GM12878 (cell line): ENCODE measurements around the gene TTC33. TPM values are rescaled to one million over a fixed set of nuclear protein-coding genes. Genes with fewer than 3 reads are reported as not detected.

Experiments
- ATAC-seq: fragments of 200-7000 bp; cut with Tn5 transposase; 3 replicates; pipeline ENCODE4 v1.9.1; 2020; ENCODE audit warnings: mild to moderate bottlenecking, moderate library complexity
- BruUV-seq: library from RNA; stranded (reverse); fragments of 400-500 nt; replicated peaks from 2 replicates; lab custom pipeline; 2021; lab: Mats Ljungman, UMichigan
- CTCF ChIA-PET: fragments of 300-600 bp; sonication (Branson Sonifier 250); formaldehyde crosslinking; extraction: SDS; loops from one replicate; lab custom pipeline; 2021; ENCODE audit warnings: inconsistent platforms; lab: Yijun Ruan, JAX
- POLR2A ChIA-PET: fragments of 350-600 bp; formaldehyde crosslinking; extraction: SDS; loops from one replicate; lab custom pipeline; 2021; ENCODE audit warnings: inconsistent platforms; lab: Charles Lee
- RAD21 ChIA-PET: fragments of 300-600 bp; sonication (Branson Sonifier 250); formaldehyde crosslinking; loops from one replicate; lab custom pipeline; 2023; ENCODE audit warnings: antibody characterized with exemption; ENCODE audit not compliant: unreplicated experiment; lab: Charles Lee
- SMC1A ChIA-PET: fragments of 300-600 bp; sonication (Branson Sonifier 250); formaldehyde crosslinking; loops from one replicate; lab custom pipeline; 2023; ENCODE audit not compliant: unreplicated experiment, uncharacterized antibody; lab: Charles Lee
- DNase-seq: peaks from one replicate; pipeline ENCODE4 v3.0.0-alpha.2; 2011; ENCODE audit warnings: low read depth, low spot score
- FAIRE-seq: peaks from 3 replicates; lab custom pipeline; 2011; peaks lifted over from hg19 to GRCh38; lab: Jason Lieb, UNC
- H2AFZ ChIP-seq: 2 replicates; pipeline ENCODE4 v1.6.0; 2011; ENCODE audit warnings: low read depth, low read length, control low read depth; ENCODE audit not compliant: control insufficient read depth
- H3K27ac ChIP-seq: 2 replicates; pipeline ENCODE4 v1.5.1; 2011; ENCODE audit warnings: control low read depth; ENCODE audit not compliant: control insufficient read depth, insufficient read depth
- H3K27me3 ChIP-seq, 2 experiments: replicated peaks in 1 of 2; 2 replicates each; pipeline versions ENCODE4 v1.6.0 to v1.6.1; 2011; ENCODE audit warnings: low read length in 1 of 2; ENCODE audit not compliant: control insufficient read depth in 2 of 2, insufficient read depth in 2 of 2
- H3K36me3 ChIP-seq, 2 experiments: 2 replicates each; pipeline ENCODE4 v1.5.1; 2011; ENCODE audit warnings: low read length in 1 of 2; ENCODE audit not compliant: control insufficient read depth in 2 of 2, insufficient read depth in 2 of 2
- H3K4me1 ChIP-seq: 2 replicates; pipeline ENCODE4 v1.6.1; 2011; ENCODE audit warnings: mild to moderate bottlenecking, low read length, moderate library complexity, mixed read lengths; ENCODE audit not compliant: control insufficient read depth, insufficient read depth
- H3K4me2 ChIP-seq: 2 replicates; pipeline ENCODE4 v1.6.0; 2011; ENCODE audit warnings: control low read depth; ENCODE audit not compliant: control insufficient read depth, insufficient read depth
- H3K4me3 ChIP-seq: fragments of 200-600 bp; sonication (generic); 2 replicates; pipeline ENCODE4 v1.5.1; 2016
- H3K79me2 ChIP-seq: 2 replicates; pipeline ENCODE4 v1.6.0; 2011; ENCODE audit warnings: low read length; ENCODE audit not compliant: control insufficient read depth, insufficient read depth
- H3K9ac ChIP-seq: 2 replicates; pipeline ENCODE4 v1.8.0; 2011; ENCODE audit warnings: low read length, control low read depth, mixed read lengths; ENCODE audit not compliant: control insufficient read depth, insufficient read depth
- H3K9me3 ChIP-seq: replicated peaks from 3 replicates; pipeline ENCODE4 v1.5.1; 2011; ENCODE audit warnings: mild to moderate bottlenecking, low read length; ENCODE audit not compliant: control insufficient read depth, insufficient read depth
- H4K20me1 ChIP-seq: 2 replicates; pipeline ENCODE4 v1.6.0; 2011; ENCODE audit not compliant: control insufficient read depth, insufficient read depth
- CREM ChIP-seq: IDR thresholded peaks from 2 replicates; pipeline ENCODE4 v1.6.1; 2014; ENCODE audit warnings: antibody characterized with exemption, low read depth
- HCFC1 ChIP-seq: fragments of 150-350 bp; IDR thresholded peaks from 2 replicates; pipeline ENCODE4 v1.6.1; 2014; ENCODE audit warnings: low read length
- MYB ChIP-seq: fragments of 150-350 bp; IDR thresholded peaks from 2 replicates; pipeline ENCODE4 v1.6.1; 2014; ENCODE audit warnings: mild to moderate bottlenecking, low read depth, low read length, borderline replicate concordance
- NR2C1 ChIP-seq: fragments of 450-650 bp; IDR thresholded peaks from 2 replicates; pipeline ENCODE4 v1.6.1; 2017; ENCODE audit warnings: antibody characterized with exemption, mild to moderate bottlenecking, moderate library complexity
- SMC3 ChIP-seq: IDR thresholded peaks from 2 replicates; pipeline ENCODE4 v1.6.1; 2011; ENCODE audit warnings: low read length, improper control_type of control experiment, borderline replicate concordance
- SREBF1 ChIP-seq: IDR thresholded peaks from 2 replicates; pipeline ENCODE4 v1.6.1; 2012; ENCODE audit warnings: mild to moderate bottlenecking, low read length
- TARDBP ChIP-seq: IDR thresholded peaks from 2 replicates; pipeline ENCODE4 v1.6.1; 2016; ENCODE audit warnings: borderline replicate concordance
- ZNF217 ChIP-seq: fragments of 450-650 bp; IDR thresholded peaks from 2 replicates; pipeline ENCODE4 v1.6.1; 2017; ENCODE audit warnings: antibody characterized with exemption, mild to moderate bottlenecking
- ZNF622 ChIP-seq: fragments of 450-650 bp; IDR thresholded peaks from 2 replicates; pipeline ENCODE4 v1.6.1; 2017; ENCODE audit warnings: mild to moderate bottlenecking, inconsistent platforms
- WGBS: methylation state at CpG from one replicate; pipeline ENCODE4 v1.1.6; 2016; ENCODE audit warnings: low lambda C conversion rate; ENCODE audit not compliant: insufficient replicate concordance, insufficient coverage; ENCODE audit errors: missing lambda C conversion rate; 5-methylcytosine and 5-hydroxymethylcytosine counted together
- in situ Hi-C: fragments of 300-500 bp; cut with MboI; formaldehyde crosslinking; loops from 9 replicates; pipeline ENCODE4 v1.14.3; 2018; ENCODE audit warnings: mixed read lengths
- intact Hi-C: fragments of 100-400 bp; cut with micrococcal nuclease; formaldehyde crosslinking; loops from one replicate; pipeline ENCODE4 v1.14.2; 2022; ENCODE audit not compliant: unreplicated experiment
- polyA plus RNA-seq, 11 experiments: library from polyadenylated mRNA; depleted of rRNA in 4 of 11; unstranded in 6 of 11; stranded (reverse) in 5 of 11; fragments of >200 nt; fragmentation: Nextera tagmentation in 4 of 11; fragmentation: Illumina TruSeq in 1 of 11; extraction: Ambion mirVana in 4 of 11; extraction: Trizol in 1 of 11; gene quantifications; 1 replicate in 1 of 11; 2 replicates in 10 of 11; pipeline versions ENCODE4 v1.2.1 to v1.2.3, GENCODE V29; 2011 to 2016; ENCODE audit warnings: inconsistent platforms in 2 of 11, missing spikeins in 2 of 11, low read depth in 1 of 11
- total RNA-seq, 4 experiments: library from RNA; depleted of rRNA in 3 of 4; stranded (reverse); fragments of >200 nt in 3 of 4; fragmentation: Illumina TruSeq in 1 of 4; extraction: Trizol in 1 of 4; gene quantifications; 2 replicates each; pipeline versions ENCODE4 v1.2.1 to v1.2.3, GENCODE V29; 2013 to 2021
- TF ChIP-seq, protein P1 (sequence below): fragments of 450-650 bp; IDR thresholded peaks from 2 replicates; pipeline ENCODE4 v1.6.1; 2016; ENCODE audit warnings: mild to moderate bottlenecking, moderate library complexity, borderline replicate concordance

The TTC33 gene
- total and polyA plus RNA-seq, 10 of the 15 experiments (the other 5 are each of a cell fraction or from before 2014, with no cell fraction given), result 7.9 to 22.3 (median 14.6) TPM

DNA sequence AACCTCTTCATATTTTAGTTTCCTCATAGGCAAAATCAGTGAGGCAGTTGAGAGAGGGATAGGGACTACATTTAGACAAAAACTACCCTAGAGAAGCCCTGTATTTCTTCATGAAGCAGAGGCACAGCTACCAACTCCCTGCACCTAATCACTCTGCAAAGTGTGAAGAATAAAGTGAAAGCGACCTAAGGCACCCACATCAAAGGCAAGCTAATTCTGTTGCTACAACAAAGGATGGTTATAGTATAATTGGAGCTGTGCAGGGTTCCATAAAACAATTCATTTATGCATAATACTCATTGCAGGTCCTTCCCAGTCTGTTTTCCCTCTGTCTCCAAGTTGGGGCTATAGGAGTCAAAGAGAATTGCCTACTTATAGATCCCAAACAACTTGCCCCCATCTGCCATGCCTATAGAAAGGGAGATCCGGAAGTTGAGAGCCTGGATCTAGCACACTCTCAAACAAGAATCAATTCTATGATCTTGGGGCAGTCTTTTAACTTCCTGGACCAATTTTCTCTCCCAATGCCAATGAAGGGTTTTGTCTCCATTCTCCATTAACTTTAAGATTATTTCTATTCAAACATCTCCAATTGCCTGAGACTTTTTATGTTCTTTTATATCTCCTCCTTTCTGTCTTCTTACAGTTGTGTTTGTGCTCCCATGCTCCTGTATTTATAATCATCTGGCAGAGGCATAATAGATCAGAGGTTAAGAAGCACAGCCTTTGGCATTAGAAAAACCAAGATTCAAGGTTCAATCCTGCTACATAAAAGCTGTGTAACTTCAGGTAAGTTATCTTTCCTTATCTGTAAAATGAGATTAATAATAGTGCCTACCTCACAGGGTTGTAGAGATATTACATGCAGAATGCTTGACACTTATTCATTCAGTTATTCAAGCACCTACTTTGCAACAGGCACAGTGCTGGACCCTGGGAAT, 132.0 kb downstream of the TTC33 start:
- CTCF ChIA-PET, result interaction anchor here (0.6 kb wide), 1 partner anchor 297 kb away, joined by 3 read pairs; no protein-coding TSS in a partner anchor
- intact Hi-C loops, result no loop called here

More for the DNA sequence above, 132.0 kb downstream of the TTC33 start:
- H3K9ac ChIP-seq, result no peak overlapping the region
- in situ Hi-C loops, result no loop called here
- no peak overlapping the region for H3K4me3 ChIP-seq
- H3K27me3 ChIP-seq, result peaks cover 0 to 3% of the 10 kb centered on the region in 2 experiments; a peak in 1 of 4 replicates
- SMC1A ChIA-PET, result no interaction called here
- H3K4me2 ChIP-seq, result no peak overlapping the region
- H3K27ac ChIP-seq, result no peak overlapping the region
- POLR2A ChIA-PET, result no interaction called here
- H4K20me1 ChIP-seq, result no peaks in the 10 kb centered on the region
- no peaks in the 10 kb centered on the region for H3K36me3 ChIP-seq
- 3% methylated on average over 2 of the region's 2 CpGs for WGBS
- TF ChIP-seq NR2C1 (no peak), SMC3 (no peak), ZNF622 (no peak), ZNF217 (no peak), TARDBP (no peak), HCFC1 (no peak), SREBF1 (no peak), CREM (no peak), MYB (no peak)
- TF ChIP-seq, protein P1, sequence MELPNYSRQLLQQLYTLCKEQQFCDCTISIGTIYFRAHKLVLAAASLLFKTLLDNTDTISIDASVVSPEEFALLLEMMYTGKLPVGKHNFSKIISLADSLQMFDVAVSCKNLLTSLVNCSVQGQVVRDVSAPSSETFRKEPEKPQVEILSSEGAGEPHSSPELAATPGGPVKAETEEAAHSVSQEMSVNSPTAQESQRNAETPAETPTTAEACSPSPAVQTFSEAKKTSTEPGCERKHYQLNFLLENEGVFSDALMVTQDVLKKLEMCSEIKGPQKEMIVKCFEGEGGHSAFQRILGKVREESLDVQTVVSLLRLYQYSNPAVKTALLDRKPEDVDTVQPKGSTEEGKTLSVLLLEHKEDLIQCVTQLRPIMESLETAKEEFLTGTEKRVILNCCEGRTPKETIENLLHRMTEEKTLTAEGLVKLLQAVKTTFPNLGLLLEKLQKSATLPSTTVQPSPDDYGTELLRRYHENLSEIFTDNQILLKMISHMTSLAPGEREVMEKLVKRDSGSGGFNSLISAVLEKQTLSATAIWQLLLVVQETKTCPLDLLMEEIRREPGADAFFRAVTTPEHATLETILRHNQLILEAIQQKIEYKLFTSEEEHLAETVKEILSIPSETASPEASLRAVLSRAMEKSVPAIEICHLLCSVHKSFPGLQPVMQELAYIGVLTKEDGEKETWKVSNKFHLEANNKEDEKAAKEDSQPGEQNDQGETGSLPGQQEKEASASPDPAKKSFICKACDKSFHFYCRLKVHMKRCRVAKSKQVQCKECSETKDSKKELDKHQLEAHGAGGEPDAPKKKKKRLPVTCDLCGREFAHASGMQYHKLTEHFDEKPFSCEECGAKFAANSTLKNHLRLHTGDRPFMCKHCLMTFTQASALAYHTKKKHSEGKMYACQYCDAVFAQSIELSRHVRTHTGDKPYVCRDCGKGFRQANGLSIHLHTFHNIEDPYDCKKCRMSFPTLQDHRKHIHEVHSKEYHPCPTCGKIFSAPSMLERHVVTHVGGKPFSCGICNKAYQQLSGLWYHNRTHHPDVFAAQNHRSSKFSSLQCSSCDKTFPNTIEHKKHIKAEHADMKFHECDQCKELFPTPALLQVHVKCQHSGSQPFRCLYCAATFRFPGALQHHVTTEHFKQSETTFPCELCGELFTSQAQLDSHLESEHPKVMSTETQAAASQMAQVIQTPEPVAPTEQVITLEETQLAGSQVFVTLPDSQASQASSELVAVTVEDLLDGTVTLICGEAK, result no peak
- H3K79me2 ChIP-seq, result no peaks in the 10 kb centered on the region
- no TSS peak for BruUV-seq
- RAD21 ChIA-PET, result no interaction called here
- H3K4me1 ChIP-seq, result no peaks in the 10 kb centered on the region
- H3K9me3 ChIP-seq, result no peaks in the 10 kb centered on the region
- no peak for DNase-seq
- H2AFZ ChIP-seq, result no peak overlapping the region
- FAIRE-seq, result no peak
- ATAC-seq, result no peak
